GM21723 (cell line): ENCODE data around the gene NAP1L4.

ENCODE experiments used
- ATAC-seq: cut with Tn5 transposase; IDR thresholded peaks from one replicate; pipeline ENCODE4 v1.9.1; 2021; ENCODE audit warnings: mild to moderate bottlenecking, moderate library complexity; ENCODE audit not compliant: unreplicated experiment

Gene NAP1L4

GRCh38 chr11:3011891-3012885 is 20.1 kb upstream of the NAP1L4 start:
- no peak for ATAC-seq

GRCh38 chr11:3010521-3011275 is 18.6 kb upstream of the NAP1L4 start:
- ATAC-seq = no peak

GRCh38 chr11:3010004-3010403 is 17.9 kb upstream of the NAP1L4 start:
- ATAC-seq = no peak

- no peak for ATAC-seq
Measured at GRCh38 chr11:3009481-3009880, 17.4 kb upstream of the NAP1L4 start.

GRCh38 chr11:3008746-3009336 is 16.7 kb upstream of the NAP1L4 start:
- no peak for ATAC-seq

GRCh38 chr11:3007404-3008010 is 15.4 kb upstream of the NAP1L4 start:
- ATAC-seq = no peak

- no peak for ATAC-seq
Measured at GRCh38 chr11:3006505-3007260, 14.6 kb upstream of the NAP1L4 start.

GRCh38 chr11:3004481-3004880 is 12.4 kb upstream of the NAP1L4 start:
- no peak for ATAC-seq

GRCh38 chr11:3003396-3004231 is 11.5 kb upstream of the NAP1L4 start:
- no peak for ATAC-seq

GRCh38 chr11:3002871-3003270 is 10.7 kb upstream of the NAP1L4 start:
- ATAC-seq = no peak

- no peak for ATAC-seq
Measured at GRCh38 chr11:3002351-3002861, 10.3 kb upstream of the NAP1L4 start.

- ATAC-seq = no peak
Measured at GRCh38 chr11:3001496-3001895, 9.4 kb upstream of the NAP1L4 start.

GRCh38 chr11:3000032-3000961 is 8.2 kb upstream of the NAP1L4 start:
- no peak for ATAC-seq

GRCh38 chr11:2999464-2999998 is 7.4 kb upstream of the NAP1L4 start:
- ATAC-seq = no peak

GRCh38 chr11:2998073-2998850 is 6.1 kb upstream of the NAP1L4 start:
- no peak for ATAC-seq

- ATAC-seq = no peak
Measured at GRCh38 chr11:2997406-2997805, 5.3 kb upstream of the NAP1L4 start.

GRCh38 chr11:2996976-2997375 is 4.8 kb upstream of the NAP1L4 start:
- ATAC-seq = no peak
